Measurements from ENCODE around the gene AMH.
A peak's percentile ranks its signal among the peaks of the same experiment; 100 is the strongest.

The AMH gene

GRCh38 chr19:2236314-2237050 lies 12.6 kb upstream of the AMH start, which contains the start of the genes PLEKHJ1 and SF3A2:
TSS of gene PLEKHJ1 (minus strand) at chr19:2236329. CDS start at chr19:2236248, 81 bp downstream.
TSS of gene SF3A2 (plus strand) at chr19:2236824. CDS start at chr19:2243419, 6,595 bp downstream.
- peak; percentile 97 for DNase-seq

DNA sequence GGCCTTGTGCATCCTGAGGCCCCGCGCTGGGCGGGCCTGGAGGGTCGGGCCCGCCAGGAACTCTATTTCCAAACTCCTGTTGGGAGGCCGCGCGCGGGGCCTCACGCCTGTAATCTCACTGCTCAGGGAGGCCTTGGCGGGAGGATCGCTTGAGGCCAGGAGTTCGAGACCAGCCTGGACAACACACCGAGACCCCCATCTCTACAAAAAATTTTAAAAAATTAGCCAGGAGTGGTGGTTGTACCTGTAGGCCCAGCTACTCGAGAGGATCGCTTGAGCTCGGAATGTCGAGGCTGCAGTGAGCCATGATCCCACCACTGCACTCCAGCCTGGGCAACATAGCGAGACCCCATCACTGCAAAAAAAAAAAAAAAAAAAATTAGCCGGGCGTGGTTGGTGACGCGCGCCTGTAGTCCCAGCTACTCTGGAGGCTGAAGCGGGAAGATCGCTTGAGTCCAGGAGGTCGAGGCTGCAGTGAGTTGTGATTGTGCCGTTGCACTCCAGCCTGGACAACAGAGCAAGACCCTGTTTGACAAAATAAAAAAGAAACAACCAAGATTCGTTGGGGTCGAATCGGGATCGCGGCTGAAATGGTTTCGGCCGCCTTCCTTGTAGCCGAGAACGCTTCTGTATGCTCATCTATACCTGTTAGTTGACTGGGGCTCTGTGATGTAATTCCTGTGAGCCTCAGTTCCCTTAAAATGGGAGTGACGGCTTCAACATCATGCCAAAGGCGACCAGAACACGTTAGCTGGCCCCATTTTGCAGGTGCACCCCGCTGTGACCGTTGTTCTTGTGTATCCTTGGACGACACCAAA lies 11.9 kb upstream of the AMH start:
- DNase-seq = no peak

GRCh38 chr19:2237869-2238153 lies 11.3 kb upstream of the AMH start:
- no peak for DNase-seq

GRCh38 chr19:2239173-2239572 lies 9.9 kb upstream of the AMH start:
- no peak for DNase-seq

- peak; percentile 20 for DNase-seq
Measured at GRCh38 chr19:2239771-2240770, 9.1 kb upstream of the AMH start.

DNA sequence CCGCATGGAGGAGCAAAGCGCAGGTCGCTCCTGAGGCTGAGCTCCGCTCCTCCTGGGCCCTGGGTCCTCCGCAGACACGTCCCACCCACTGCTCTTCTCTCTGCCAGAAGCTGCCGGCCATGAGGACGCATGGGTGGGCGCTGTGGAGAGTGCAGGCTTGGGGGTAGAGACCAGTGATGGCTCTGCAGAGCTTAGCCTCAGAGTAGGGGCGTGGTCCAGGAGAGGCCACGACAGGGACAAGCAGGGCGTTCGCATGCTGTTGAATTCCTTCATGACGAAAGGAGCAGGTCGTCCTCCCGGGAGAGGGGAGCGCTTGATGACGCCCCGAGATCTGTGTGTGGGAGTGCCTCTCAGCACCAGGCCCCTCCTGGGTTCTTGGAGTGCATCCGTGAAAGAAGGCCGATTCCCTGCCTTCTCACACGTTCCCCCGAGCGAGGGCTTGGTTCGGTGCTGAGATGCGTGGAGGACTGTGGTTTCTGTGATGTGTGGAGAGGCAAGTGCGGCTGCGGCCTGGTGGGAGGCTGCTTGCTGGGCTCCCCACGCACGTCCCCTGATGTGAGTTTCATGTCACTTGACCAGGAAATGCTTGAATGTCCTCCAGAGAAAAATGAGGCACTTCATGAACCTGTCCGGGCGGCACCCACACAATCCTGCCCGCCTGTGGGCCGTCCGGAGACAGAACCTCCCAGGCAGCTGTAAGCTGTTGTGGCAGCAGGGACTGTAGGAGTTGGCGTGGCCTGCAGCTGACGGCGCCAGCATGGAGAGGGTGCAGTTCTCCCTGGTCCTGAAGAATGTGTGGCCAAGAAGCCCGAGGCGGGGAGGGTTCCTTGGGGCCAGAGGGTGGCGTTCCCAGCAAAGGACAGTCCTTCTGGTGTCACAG lies 8.0 kb upstream of the AMH start:
- DNase-seq = no peak

DNA sequence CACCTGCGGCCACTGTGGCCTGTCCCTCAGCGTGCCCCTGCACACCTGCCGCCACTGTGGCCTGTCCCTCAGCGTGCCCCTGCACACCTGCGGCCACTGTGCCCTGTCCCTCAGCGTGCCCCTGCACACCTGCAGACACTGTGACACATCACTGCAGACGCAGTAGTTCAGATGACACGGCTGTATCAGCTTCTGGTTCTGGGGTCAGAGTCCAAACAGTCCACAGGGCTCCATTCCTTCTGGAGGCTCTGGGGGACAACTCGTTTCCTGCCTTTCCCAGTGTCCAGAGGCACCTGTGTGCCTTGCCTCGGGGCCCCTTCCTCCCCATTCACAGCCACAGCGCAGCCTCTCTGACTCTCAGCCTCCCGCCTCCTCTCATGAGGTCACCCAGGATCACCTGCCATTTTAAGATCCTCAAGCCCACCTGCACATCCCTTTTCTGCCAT lies 7.0 kb upstream of the AMH start:
- DNase-seq = no peak

DNA sequence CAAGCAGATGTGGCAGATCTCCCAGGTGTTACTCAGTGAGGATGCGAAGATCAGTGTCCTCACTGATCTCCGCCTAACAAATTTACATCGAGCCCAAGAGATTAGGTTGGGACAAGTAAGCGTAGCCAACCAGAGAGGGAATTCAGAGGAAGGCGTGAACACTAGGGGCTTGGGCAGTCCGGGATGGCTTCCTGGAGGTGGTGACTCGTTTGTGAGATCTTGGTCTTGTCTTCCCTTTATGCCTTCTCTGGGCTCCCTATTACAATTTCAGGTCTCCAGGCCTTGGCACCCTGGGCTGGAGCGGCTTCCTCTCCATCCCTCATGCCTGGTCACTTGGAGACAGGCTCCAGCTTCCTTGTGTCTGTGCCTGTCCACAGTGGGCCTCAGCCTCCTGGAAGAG lies 6.3 kb upstream of the AMH start:
- DNase-seq = no peak

GRCh38 chr19:2243274-2244124 lies 5.6 kb upstream of the AMH start:
- DNase-seq = no peak

- no peak for DNase-seq
Measured at GRCh38 chr19:2244125-2244411, 5.1 kb upstream of the AMH start.

DNA sequence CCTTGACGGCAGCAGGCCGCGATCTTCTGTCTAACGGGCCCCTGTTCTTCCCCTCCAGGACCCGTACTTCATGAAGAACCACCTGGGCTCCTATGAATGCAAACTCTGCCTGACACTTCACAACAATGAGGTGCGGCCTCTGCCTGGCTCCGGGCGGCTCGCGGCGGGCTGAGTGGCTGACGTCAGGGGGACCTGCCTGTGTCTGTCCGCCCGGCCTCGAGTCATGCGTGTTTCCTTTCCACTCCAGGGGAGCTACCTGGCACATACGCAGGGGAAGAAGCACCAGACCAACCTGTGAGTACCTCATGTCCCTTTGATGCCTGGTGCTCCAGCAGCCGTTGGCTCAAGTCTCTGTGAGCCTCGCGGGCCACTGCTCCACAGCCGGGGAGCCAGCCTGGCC lies 4.6 kb upstream of the AMH start:
- DNase-seq = no peak

DNA sequence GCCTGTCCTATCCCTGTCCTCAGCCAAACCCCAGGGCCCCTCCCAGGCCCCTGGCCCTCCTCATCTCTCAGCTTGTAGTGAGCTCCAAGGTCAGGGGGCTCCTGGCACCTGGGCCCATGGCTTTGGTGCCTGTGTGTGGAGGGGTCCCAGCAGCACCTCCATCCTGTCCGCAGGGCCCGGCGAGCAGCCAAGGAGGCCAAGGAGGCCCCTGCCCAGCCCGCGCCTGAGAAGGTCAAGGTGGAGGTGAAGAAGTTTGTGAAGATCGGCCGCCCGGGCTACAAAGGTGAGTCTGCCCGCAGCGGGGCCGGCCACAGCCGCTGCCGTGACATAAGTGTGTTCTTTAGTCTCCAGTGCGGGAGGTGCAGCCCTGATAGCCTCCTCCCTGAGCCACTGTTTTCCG lies 3.9 kb upstream of the AMH start:
- DNase-seq = no peak

GRCh38 chr19:2246014-2246620 lies 3.0 kb upstream of the AMH start:
- DNase-seq = no peak

- no peak for DNase-seq
Measured at GRCh38 chr19:2246801-2247361, 2.2 kb upstream of the AMH start.

DNA sequence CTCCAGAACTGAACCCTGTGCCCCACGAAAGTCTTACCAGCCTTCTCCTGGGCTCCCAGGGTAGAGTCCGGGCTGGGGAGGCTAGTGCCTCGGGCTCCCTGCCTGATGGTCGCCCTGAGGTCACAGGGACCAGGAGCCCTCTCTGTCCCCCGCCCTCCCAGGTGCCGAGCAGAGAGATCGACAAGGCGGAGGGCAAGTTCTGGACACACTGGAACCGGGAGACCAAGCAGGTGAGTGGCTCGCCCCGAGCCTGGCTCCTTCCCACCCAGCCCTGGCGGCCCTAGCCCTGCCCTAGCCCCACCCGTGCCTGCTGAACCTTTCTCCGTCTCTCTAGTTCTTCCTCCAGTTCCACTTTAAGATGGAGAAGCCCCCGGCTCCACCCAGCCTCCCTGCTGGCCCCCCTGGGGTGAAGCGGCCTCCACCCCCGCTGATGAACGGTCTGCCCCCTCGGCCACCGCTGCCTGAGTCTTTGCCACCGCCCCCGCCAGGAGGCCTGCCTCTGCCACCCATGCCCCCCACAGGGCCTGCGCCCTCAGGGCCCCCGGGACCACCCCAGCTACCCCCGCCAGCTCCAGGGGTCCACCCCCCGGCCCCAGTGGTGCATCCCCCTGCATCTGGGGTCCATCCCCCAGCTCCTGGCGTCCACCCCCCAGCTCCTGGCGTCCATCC lies 1.6 kb upstream of the AMH start:
- no peak for DNase-seq

GRCh38 chr19:2248136-2249009 lies 750 bp upstream of the AMH start:
- DNase-seq = no peak

DNA sequence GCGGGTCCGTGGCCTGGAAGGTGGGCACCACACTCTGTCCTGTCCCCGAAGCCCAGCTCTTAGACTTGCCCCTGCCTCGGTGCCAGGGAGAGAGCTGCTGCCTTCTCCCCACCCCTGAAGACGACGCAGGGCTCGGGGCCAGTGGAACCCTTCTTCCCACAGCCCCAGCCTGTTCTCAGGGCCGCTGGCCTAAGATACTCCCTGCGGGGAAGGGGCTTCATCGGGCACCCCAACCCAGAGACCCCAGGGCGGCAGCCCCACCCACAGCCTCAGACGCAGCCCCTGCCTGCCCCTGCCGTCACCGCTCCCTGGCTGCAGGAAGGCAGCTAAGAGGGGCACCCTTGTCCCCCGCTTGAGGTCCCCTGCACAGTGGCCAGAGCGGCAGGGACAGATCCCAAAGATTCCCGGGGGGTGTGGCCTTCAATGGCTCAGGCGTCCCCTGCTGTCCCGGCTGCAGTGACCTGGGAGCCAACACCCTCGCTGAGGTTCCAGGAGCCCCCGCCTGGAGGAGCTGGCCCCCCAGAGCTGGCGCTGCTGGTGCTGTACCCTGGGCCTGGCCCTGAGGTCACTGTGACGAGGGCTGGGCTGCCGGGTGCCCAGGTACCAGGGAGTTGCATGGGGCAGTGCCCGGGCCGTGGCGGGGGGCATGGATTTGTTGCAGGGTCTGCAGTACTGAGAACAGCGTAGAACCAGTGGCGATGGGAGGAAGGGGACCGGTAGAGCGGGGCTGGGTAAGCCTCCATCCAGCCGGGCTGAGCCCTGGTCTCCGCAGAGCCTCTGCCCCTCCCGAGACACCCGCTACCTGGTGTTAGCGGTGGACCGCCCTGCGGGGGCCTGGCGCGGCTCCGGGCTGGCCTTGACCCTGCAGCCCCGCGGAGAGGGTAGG lies 1.0 kb downstream of the AMH start:
- DNase-seq = no peak

DNA sequence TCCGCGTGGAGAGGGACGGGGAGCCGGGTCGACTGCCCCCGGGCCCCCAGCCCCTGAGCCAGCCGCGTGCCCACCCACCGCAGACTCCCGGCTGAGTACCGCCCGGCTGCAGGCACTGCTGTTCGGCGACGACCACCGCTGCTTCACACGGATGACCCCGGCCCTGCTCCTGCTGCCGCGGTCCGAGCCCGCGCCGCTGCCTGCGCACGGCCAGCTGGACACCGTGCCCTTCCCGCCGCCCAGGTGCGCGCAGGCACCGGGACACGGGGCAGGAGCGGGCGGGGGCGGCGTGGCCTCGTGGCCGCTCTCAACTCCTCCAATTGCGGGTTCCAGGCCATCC lies 1.6 kb downstream of the AMH start:
- no peak for DNase-seq

Measured in fibroblast of skin of right quadriceps (primary cell).